ENCODE results near the gene DNAJC4. TPM values are rescaled to one million over a fixed set of nuclear protein-coding genes. Genes with fewer than 3 reads are reported as not detected.
"Not testable (repeated sequence)": the region's sequence is repeated elsewhere in the genome, so short reads cannot be mapped to it uniquely, and the experiment has no call there.

DNAJC4 gene
- total RNA-seq, 2 experiments from 2014 or later: 14.1 to 42.4 TPM

DNA sequence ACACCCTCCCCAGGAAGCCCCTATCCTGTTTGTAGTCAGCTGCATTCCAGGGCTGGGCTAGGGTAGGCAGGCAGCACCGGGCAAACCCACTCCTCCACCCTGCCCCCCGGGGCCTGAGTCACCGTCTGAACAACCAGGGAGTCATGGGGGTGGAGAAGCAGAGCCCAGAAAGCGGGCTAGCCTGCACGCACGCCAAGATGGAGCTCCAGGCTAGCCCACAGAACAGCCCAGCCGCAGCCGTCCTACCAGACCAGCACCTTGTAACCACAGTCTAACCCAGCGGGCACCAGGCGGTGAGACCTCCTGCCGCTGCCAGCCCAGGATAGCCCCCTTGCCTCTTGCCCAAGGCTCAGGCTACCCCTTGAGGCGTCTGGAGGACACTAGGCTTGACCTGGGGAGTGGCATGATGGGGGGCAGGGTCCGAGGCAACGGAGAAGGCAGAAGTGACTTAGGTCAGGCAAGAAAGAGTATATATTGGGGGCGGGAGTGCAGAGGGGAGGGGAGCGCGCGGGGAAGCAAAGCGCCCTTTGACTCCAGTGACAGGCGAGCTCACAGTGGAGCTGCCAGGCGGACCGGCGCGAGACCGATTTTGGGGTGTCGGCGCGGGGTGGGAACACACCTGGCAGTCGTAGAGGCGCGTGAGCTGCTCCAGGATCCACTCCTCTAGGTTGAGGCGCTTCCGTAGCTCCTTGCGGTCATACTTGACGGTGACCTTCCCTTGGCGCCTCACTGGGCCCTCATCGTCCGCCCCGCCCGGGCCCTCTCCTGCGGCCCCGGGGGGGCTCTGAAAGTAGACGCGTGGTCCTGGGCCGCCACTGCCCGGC lies 15.7 kb downstream of the DNAJC4 start:
- Histone ChIP-seq H3K27ac (ENCODE audit: low read depth, low read length, poor library complexity, severe bottlenecking) (peak overlapping the region; percentile 69), H3K9me3 (ENCODE audit: low read length) (no peaks in the 10 kb centered on the region), H3K79me2 (ENCODE audit: insufficient read depth, low read depth, low read length) (peaks cover 28% of the 10 kb centered on the region), H3K9me2 (ENCODE audit: insufficient read depth, low read length) (no peaks in the 10 kb centered on the region), H2AFZ (ENCODE audit: low read length) (no peak overlapping the region), H3K4me1 (ENCODE audit: insufficient read depth, low read length, poor library complexity, severe bottlenecking) (peaks cover 55% of the 10 kb centered on the region), H3K4me2 (ENCODE audit: low read length) (peak overlapping the region; percentile 81), H4K20me1 (ENCODE audit: insufficient read depth, low read length) (no peaks in the 10 kb centered on the region), H3K4me3 (ENCODE audit: low read depth, low read length, poor library complexity, severe bottlenecking) (peak overlapping the region; percentile 88), H3K36me3 (ENCODE audit: insufficient read depth, low read length) (peaks cover 29% of the 10 kb centered on the region)
- ChIA-PET POLR2A (interaction anchor here (0.9 to 2.0 kb wide), 4 partner anchors 19 to 40 kb away, joined by 3 to 8 read pairs (median 4); partner anchors contain the start of genes FERMT3, NUDT22 and TRPT1), CTCF (ENCODE audit: unreplicated experiment) (interaction anchor here (1.0 to 1.4 kb wide), 2 partner anchors 40 to 72 kb away, joined by 3 read pairs; partner anchors contain the start of genes PRDX5 and TRMT112)
- intact Hi-C loops (cut with micrococcal nuclease; ENCODE audit: unreplicated experiment): loop anchor here (1.0 kb wide), 1 partner anchor 23 kb away; no protein-coding TSS in a partner anchor
- DNase-seq (ENCODE audit: low spot score): peak; percentile 64
- TF ChIP-seq EZH2phosphoT487 (IDR thresholded peaks at IDR 0.05; ENCODE audit: borderline replicate concordance, low read depth, low read length) (no peak), CTCF (conservative IDR thresholded peaks at IDR 0.05; ENCODE audit: low read length) (no peak)
- TSS peak; percentile 84 for BruUV-seq (replicated peaks)

- CTCF ChIA-PET (ENCODE audit: unreplicated experiment); DNase-seq (ENCODE audit: low spot score); H2AFZ ChIP-seq (ENCODE audit: low read length); H3K9me2 ChIP-seq (ENCODE audit: insufficient read depth, low read length); H4K20me1 ChIP-seq (ENCODE audit: insufficient read depth, low read length); BruUV-seq (replicated peaks); H3K9me3 ChIP-seq (ENCODE audit: low read length); H3K27ac ChIP-seq (ENCODE audit: low read depth, low read length, poor library complexity, severe bottlenecking); H3K4me2 ChIP-seq (ENCODE audit: low read length): not testable (repeated sequence)
- intact Hi-C loops (cut with micrococcal nuclease; ENCODE audit: unreplicated experiment): loop anchor here (1.0 kb wide), 1 partner anchor 23 kb away; no protein-coding TSS in a partner anchor
- Histone ChIP-seq H3K4me1 (ENCODE audit: insufficient read depth, low read length, poor library complexity, severe bottlenecking) (peaks cover 57% of the 10 kb centered on the region), H3K36me3 (ENCODE audit: insufficient read depth, low read length) (peaks cover 29% of the 10 kb centered on the region), H3K79me2 (ENCODE audit: insufficient read depth, low read depth, low read length) (peaks cover 28% of the 10 kb centered on the region), H3K4me3 (ENCODE audit: low read depth, low read length, poor library complexity, severe bottlenecking) (peak overlapping the region; percentile 88)
- POLR2A ChIA-PET: interaction anchor here (0.9 to 2.0 kb wide), 2 partner anchors 20 to 40 kb away, joined by 3 to 8 read pairs; partner anchors contain the start of genes FERMT3 and NUDT22
Measured at GRCh38 chr11:64246621-64246870, 16.2 kb downstream of the DNAJC4 start.

- Histone ChIP-seq H2AFZ (ENCODE audit: low read length) (peak within 1 kb of the TSS; percentile 88), H3K79me2 (ENCODE audit: insufficient read depth, low read depth, low read length) (peaks cover 23% of the 10 kb centered on the region), H4K20me1 (ENCODE audit: insufficient read depth, low read length) (no peaks in the 10 kb centered on the region), H3K9me2 (ENCODE audit: insufficient read depth, low read length) (no peaks in the 10 kb centered on the region), H3K36me3 (ENCODE audit: insufficient read depth, low read length) (peaks cover 29% of the 10 kb centered on the region), H3K4me1 (ENCODE audit: insufficient read depth, low read length, poor library complexity, severe bottlenecking) (peaks cover 60% of the 10 kb centered on the region), H3K9me3 (ENCODE audit: low read length) (no peaks in the 10 kb centered on the region), H3K27ac (ENCODE audit: low read depth, low read length, poor library complexity, severe bottlenecking) (peak within 1 kb of the TSS; percentile 69), H3K4me2 (ENCODE audit: low read length) (peak within 1 kb of the TSS; percentile 95), H3K4me3 (ENCODE audit: low read depth, low read length, poor library complexity, severe bottlenecking) (peak within 1 kb of the TSS; percentile 88)
- DNase-seq (ENCODE audit: low spot score): peak; percentile 85
- TF ChIP-seq EZH2phosphoT487 (IDR thresholded peaks at IDR 0.05; ENCODE audit: borderline replicate concordance, low read depth, low read length) (no peak), CTCF (conservative IDR thresholded peaks at IDR 0.05; ENCODE audit: low read length) (no peak)
- POLR2A ChIA-PET: interaction anchor here (0.8 to 2.0 kb wide), 3 partner anchors 18 to 41 kb away, joined by 3 to 8 read pairs (median 3); partner anchors contain the start of genes FERMT3 and NUDT22
- intact Hi-C loops (cut with micrococcal nuclease; ENCODE audit: unreplicated experiment): loop anchor here (1.0 kb wide), 1 partner anchor 22 kb away; no protein-coding TSS in a partner anchor
- BruUV-seq (replicated peaks): no TSS peak
- CTCF ChIA-PET (ENCODE audit: unreplicated experiment): no interaction called here
Measured at GRCh38 chr11:64246871-64247728, 16.8 kb downstream of the DNAJC4 start, which contains the start of gene PPP1R14B. Gene PPP1R14B, minus strand, starts transcription at chr11:64246943. Its CDS starts 270 bp downstream, at chr11:64246673.
